Smooth muscle cell (in vitro differentiated cells): ENCODE measurements around the gene ATP6V1C2. TPM values are rescaled to one million over a fixed set of nuclear protein-coding genes. Genes with fewer than 3 reads are reported as not detected.

ENCODE experiments used
- DNase-seq: peaks from one replicate; lab custom pipeline; 2025; ENCODE audit not compliant: unreplicated experiment; lab: John Stamatoyannopoulos, UW
- H2AFZ ChIP-seq: fragments of 200-600 bp; sonication (generic); 2 replicates; pipeline ENCODE4 v1.6.0; 2016; ENCODE audit warnings: antibody characterized with exemption, low read depth, mild to moderate bottlenecking
- H3F3A ChIP-seq: fragments of 200-600 bp; sonication (generic); 2 replicates; pipeline ENCODE4 v1.6.0; 2017; ENCODE audit warnings: antibody characterized with exemption, low read depth
- H3K27ac ChIP-seq: fragments of 200-600 bp; sonication (generic); 2 replicates; pipeline ENCODE4 v1.5.1; 2016; ENCODE audit warnings: low read depth, mild to moderate bottlenecking
- H3K27me3 ChIP-seq: fragments of 200-600 bp; sonication (generic); 2 replicates; pipeline ENCODE4 v1.6.1; 2016; ENCODE audit warnings: low read depth, mild to moderate bottlenecking
- H3K36me3 ChIP-seq: fragments of 200-600 bp; sonication (generic); 2 replicates; pipeline ENCODE4 v1.5.1; 2016; ENCODE audit warnings: low read depth
- H3K4me1 ChIP-seq: fragments of 200-600 bp; sonication (generic); 2 replicates; pipeline ENCODE4 v1.5.1; 2016; ENCODE audit warnings: low read depth
- H3K4me2 ChIP-seq: fragments of 200-600 bp; sonication (generic); 2 replicates; pipeline ENCODE4 v1.6.0; 2016; ENCODE audit warnings: mild to moderate bottlenecking
- H3K4me3 ChIP-seq: fragments of 200-600 bp; sonication (generic); 2 replicates; pipeline ENCODE4 v1.5.1; 2016; ENCODE audit warnings: mild to moderate bottlenecking
- H3K79me2 ChIP-seq: fragments of 200-600 bp; sonication (generic); 2 replicates; pipeline ENCODE4 v1.6.0; 2016; ENCODE audit warnings: low read depth, mild to moderate bottlenecking
- H3K9ac ChIP-seq: fragments of 200-600 bp; sonication (generic); 2 replicates; pipeline ENCODE4 v1.6.0; 2016; ENCODE audit warnings: low read depth
- H3K9me3 ChIP-seq: fragments of 200-600 bp; sonication (generic); replicated peaks from 2 replicates; pipeline ENCODE4 v1.5.1; 2016; ENCODE audit warnings: low read depth
- H4K20me1 ChIP-seq: fragments of 200-600 bp; sonication (generic); 2 replicates; pipeline ENCODE4 v1.6.0; 2016; ENCODE audit warnings: low read depth
- CTCF ChIP-seq: fragments of 200-600 bp; sonication (generic); IDR thresholded peaks from 2 replicates; pipeline ENCODE4 v1.5.1; 2017; ENCODE audit warnings: borderline replicate concordance, mild to moderate bottlenecking, antibody characterized with exemption; ENCODE audit not compliant: insufficient read depth, poor library complexity, severe bottlenecking
- WGBS: methylation state at CpG from one replicate; pipeline ENCODE4 v1.1.7; 2016; ENCODE audit warnings: low lambda C conversion rate; 5-methylcytosine and 5-hydroxymethylcytosine counted together
- polyA plus RNA-seq: library from polyadenylated mRNA; unstranded; fragments of >200 nt; fragmentation: Nextera tagmentation; extraction: Ambion mirVana; gene quantifications from 2 replicates; pipeline ENCODE4 v1.2.1, GENCODE V29; 2016
- total RNA-seq: library from RNA; depleted of rRNA; stranded (reverse); fragments of >200 nt; gene quantifications from 2 replicates; pipeline ENCODE4 v1.2.3, GENCODE V29; 2014

Gene ATP6V1C2
- total and polyA plus RNA-seq, 2 experiments from 2014 or later = 0.53 to 1.5 TPM

GRCh38 chr2:10733980-10734379 lies 12.6 kb downstream of the ATP6V1C2 start:
- Histone ChIP-seq H3K36me3 (no peaks in the 10 kb centered on the region), H3K4me1 (no peaks in the 10 kb centered on the region), H4K20me1 (no peaks in the 10 kb centered on the region), H3K79me2 (no peaks in the 10 kb centered on the region), H3K9me3 (no peaks in the 10 kb centered on the region), H3F3A (no peaks in the 10 kb centered on the region), H3K4me2 (no peak overlapping the region), H2AFZ (no peak overlapping the region), H3K4me3 (no peak overlapping the region), H3K9ac (no peak overlapping the region), H3K27ac (no peak overlapping the region), H3K27me3 (no peaks in the 10 kb centered on the region)
- over 99% methylated on average over 4 of the region's 5 CpGs for WGBS
- DNase-seq = no peak
- TF ChIP-seq CTCF = no peak

GRCh38 chr2:10738192-10738591 lies 16.8 kb downstream of the ATP6V1C2 start:
- H3K4me1 ChIP-seq = no peaks in the 10 kb centered on the region
- H2AFZ ChIP-seq = no peak overlapping the region
- 88% methylated on average over 6 of the region's 6 CpGs for WGBS
- H3K79me2 ChIP-seq = no peaks in the 10 kb centered on the region
- H3K36me3 ChIP-seq = no peaks in the 10 kb centered on the region
- H3K27me3 ChIP-seq = no peaks in the 10 kb centered on the region
- H4K20me1 ChIP-seq = no peaks in the 10 kb centered on the region
- no peak overlapping the region for H3K9ac ChIP-seq
- H3K4me3 ChIP-seq = no peak overlapping the region
- DNase-seq = no peak
- H3K4me2 ChIP-seq = no peak overlapping the region
- TF ChIP-seq CTCF = no peak
- H3K27ac ChIP-seq = no peak overlapping the region
- no peaks in the 10 kb centered on the region for H3K9me3 ChIP-seq
- H3F3A ChIP-seq = no peaks in the 10 kb centered on the region

- TF ChIP-seq CTCF = no peak
- no peak overlapping the region for H3K4me3 ChIP-seq
- H4K20me1 ChIP-seq = no peaks in the 10 kb centered on the region
- DNase-seq = no peak
- no peaks in the 10 kb centered on the region for H3K36me3 ChIP-seq
- H3K79me2 ChIP-seq = no peaks in the 10 kb centered on the region
- no peaks in the 10 kb centered on the region for H3F3A ChIP-seq
- no peaks in the 10 kb centered on the region for H3K4me1 ChIP-seq
- no peaks in the 10 kb centered on the region for H3K27me3 ChIP-seq
- H3K9me3 ChIP-seq = no peaks in the 10 kb centered on the region
- no peak overlapping the region for H3K27ac ChIP-seq
- 87% methylated on average over 3 of the region's 3 CpGs for WGBS
- no peak overlapping the region for H3K4me2 ChIP-seq
- H3K9ac ChIP-seq = no peak overlapping the region
- H2AFZ ChIP-seq = no peak overlapping the region
These were observed 18.8 kb downstream of the ATP6V1C2 start for GRCh38 chr2:10740226-10740625.

GRCh38 chr2:10741139-10741538 lies 19.7 kb downstream of the ATP6V1C2 start:
- no peaks in the 10 kb centered on the region for H3K4me1 ChIP-seq
- no peaks in the 10 kb centered on the region for H4K20me1 ChIP-seq
- no peak overlapping the region for H3K4me2 ChIP-seq
- DNase-seq = no peak
- no peak overlapping the region for H3K9ac ChIP-seq
- H3K27ac ChIP-seq = no peak overlapping the region
- no peaks in the 10 kb centered on the region for H3K9me3 ChIP-seq
- no peaks in the 10 kb centered on the region for H3K79me2 ChIP-seq
- TF ChIP-seq CTCF = no peak
- H2AFZ ChIP-seq = no peak overlapping the region
- H3K27me3 ChIP-seq = no peaks in the 10 kb centered on the region
- 53% methylated on average over 2 of the region's 2 CpGs for WGBS
- H3K4me3 ChIP-seq = no peak overlapping the region
- no peaks in the 10 kb centered on the region for H3F3A ChIP-seq
- no peaks in the 10 kb centered on the region for H3K36me3 ChIP-seq
